K562 (cell line): ENCODE data around the gene WARS2. TPM values are rescaled to one million over a fixed set of nuclear protein-coding genes. Genes with fewer than 3 reads are reported as not detected.

Experiments
- C11orf30 ChIP-seq: fragments of 450-650 bp; IDR thresholded peaks from 2 replicates; pipeline ENCODE4 v1.6.1; 2016; ENCODE audit warnings: low read depth, mild to moderate bottlenecking
- CBX5 ChIP-seq: IDR thresholded peaks from 2 replicates; pipeline ENCODE4 v1.6.1; 2014; ENCODE audit warnings: low read depth, borderline replicate concordance
- CSDE1 ChIP-seq, 2 experiments: fragments of 450-650 bp; IDR thresholded peaks; 2 replicates each; pipeline ENCODE4 v1.6.1; 2016; ENCODE audit warnings: mild to moderate bottlenecking in 1 of 2
- DACH1 ChIP-seq: fragments of 450-650 bp; IDR thresholded peaks from 2 replicates; pipeline ENCODE4 v1.6.1; 2018; ENCODE audit not compliant: partially characterized antibody
- E2F1 ChIP-seq: sonication (generic); formaldehyde crosslinking; IDR thresholded peaks from 2 replicates; pipeline ENCODE4 v1.8.1; 2023; ENCODE audit warnings: mild to moderate bottlenecking, missing genetic modification reagents, moderate library complexity
- HNRNPL ChIP-seq: fragments of 200-400 bp; formaldehyde crosslinking; IDR thresholded peaks from 2 replicates; pipeline ENCODE4 v1.6.1; 2017; ENCODE audit warnings: low read depth, mild to moderate bottlenecking, low read length
- ZNF766 ChIP-seq: fragments of 200-800 bp; sonication (Bioruptor generic); conservative IDR thresholded peaks from 2 replicates; pipeline ENCODE4 v1.6.1; 2016; ENCODE audit warnings: missing genetic modification characterization, missing compliant biosample characterization
- polyA plus RNA-seq, 8 experiments: library from polyadenylated mRNA; depleted of rRNA in 4 of 8; stranded (reverse) in 5 of 8; unstranded in 3 of 8; fragments of >200 nt; fragmentation: Nextera tagmentation in 2 of 8; fragmentation: Illumina TruSeq in 1 of 8; extraction: Ambion mirVana in 2 of 8; extraction: Trizol in 1 of 8; gene quantifications; 2 replicates each; pipeline versions ENCODE4 v1.2.1 to v1.2.3, GENCODE V29; 2011 to 2014; ENCODE audit warnings: inconsistent platforms in 1 of 8, missing spikeins in 1 of 8
- total RNA-seq, 7 experiments: library from RNA; depleted of rRNA in 6 of 7; stranded (reverse); fragments of >200 nt in 6 of 7; fragmentation: Illumina TruSeq in 2 of 7; extraction: Trizol in 2 of 7; gene quantifications; 2 replicates each; pipeline versions ENCODE4 v1.2.1 to v1.2.3, GENCODE V29; 2011 to 2021; ENCODE audit warnings: low replicate concordance in 1 of 7
- TF ChIP-seq, protein P1 (sequence below): sonication (generic); formaldehyde crosslinking; IDR thresholded peaks from 2 replicates; pipeline ENCODE4 v1.8.0; 2022; ENCODE audit warnings: mild to moderate bottlenecking, missing genetic modification reagents
- TF ChIP-seq, protein P2 (sequence below): fragments of 200-600 bp; sonication (generic); IDR thresholded peaks from one replicate; pipeline ENCODE4 v1.6.1; 2012; ENCODE audit warnings: mild to moderate bottlenecking, low read depth, low read length, inconsistent platforms

The WARS2 gene
- total and polyA plus RNA-seq, 9 of the 15 experiments (the other 6 are each of a cell fraction or from before 2014, with no cell fraction given), result 5.7 to 18.0 (median 16.9) TPM

GRCh38 chr1:119140177-119141019 is at the start of gene WARS2 (continued):
- TF ChIP-seq ZNF766 (peak; percentile 95), HNRNPL (no peak), CBX5 (no peak), E2F1 (CRISPR knock-in tag) (peak; percentile 88), CSDE1 (IDR thresholded peaks at IDR 0.05) (peak in 1 of 2 experiments; percentile 91; a peak in 2 of 4 replicates), C11orf30 (peak; percentile 91), DACH1 (no peak)
- TF ChIP-seq, protein P1, sequence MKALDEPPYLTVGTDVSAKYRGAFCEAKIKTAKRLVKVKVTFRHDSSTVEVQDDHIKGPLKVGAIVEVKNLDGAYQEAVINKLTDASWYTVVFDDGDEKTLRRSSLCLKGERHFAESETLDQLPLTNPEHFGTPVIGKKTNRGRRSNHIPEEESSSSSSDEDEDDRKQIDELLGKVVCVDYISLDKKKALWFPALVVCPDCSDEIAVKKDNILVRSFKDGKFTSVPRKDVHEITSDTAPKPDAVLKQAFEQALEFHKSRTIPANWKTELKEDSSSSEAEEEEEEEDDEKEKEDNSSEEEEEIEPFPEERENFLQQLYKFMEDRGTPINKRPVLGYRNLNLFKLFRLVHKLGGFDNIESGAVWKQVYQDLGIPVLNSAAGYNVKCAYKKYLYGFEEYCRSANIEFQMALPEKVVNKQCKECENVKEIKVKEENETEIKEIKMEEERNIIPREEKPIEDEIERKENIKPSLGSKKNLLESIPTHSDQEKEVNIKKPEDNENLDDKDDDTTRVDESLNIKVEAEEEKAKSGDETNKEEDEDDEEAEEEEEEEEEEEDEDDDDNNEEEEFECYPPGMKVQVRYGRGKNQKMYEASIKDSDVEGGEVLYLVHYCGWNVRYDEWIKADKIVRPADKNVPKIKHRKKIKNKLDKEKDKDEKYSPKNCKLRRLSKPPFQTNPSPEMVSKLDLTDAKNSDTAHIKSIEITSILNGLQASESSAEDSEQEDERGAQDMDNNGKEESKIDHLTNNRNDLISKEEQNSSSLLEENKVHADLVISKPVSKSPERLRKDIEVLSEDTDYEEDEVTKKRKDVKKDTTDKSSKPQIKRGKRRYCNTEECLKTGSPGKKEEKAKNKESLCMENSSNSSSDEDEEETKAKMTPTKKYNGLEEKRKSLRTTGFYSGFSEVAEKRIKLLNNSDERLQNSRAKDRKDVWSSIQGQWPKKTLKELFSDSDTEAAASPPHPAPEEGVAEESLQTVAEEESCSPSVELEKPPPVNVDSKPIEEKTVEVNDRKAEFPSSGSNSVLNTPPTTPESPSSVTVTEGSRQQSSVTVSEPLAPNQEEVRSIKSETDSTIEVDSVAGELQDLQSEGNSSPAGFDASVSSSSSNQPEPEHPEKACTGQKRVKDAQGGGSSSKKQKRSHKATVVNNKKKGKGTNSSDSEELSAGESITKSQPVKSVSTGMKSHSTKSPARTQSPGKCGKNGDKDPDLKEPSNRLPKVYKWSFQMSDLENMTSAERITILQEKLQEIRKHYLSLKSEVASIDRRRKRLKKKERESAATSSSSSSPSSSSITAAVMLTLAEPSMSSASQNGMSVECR, result peak; percentile 70; the same call in 1 of the 2 replicates
- TF ChIP-seq, protein P2, sequence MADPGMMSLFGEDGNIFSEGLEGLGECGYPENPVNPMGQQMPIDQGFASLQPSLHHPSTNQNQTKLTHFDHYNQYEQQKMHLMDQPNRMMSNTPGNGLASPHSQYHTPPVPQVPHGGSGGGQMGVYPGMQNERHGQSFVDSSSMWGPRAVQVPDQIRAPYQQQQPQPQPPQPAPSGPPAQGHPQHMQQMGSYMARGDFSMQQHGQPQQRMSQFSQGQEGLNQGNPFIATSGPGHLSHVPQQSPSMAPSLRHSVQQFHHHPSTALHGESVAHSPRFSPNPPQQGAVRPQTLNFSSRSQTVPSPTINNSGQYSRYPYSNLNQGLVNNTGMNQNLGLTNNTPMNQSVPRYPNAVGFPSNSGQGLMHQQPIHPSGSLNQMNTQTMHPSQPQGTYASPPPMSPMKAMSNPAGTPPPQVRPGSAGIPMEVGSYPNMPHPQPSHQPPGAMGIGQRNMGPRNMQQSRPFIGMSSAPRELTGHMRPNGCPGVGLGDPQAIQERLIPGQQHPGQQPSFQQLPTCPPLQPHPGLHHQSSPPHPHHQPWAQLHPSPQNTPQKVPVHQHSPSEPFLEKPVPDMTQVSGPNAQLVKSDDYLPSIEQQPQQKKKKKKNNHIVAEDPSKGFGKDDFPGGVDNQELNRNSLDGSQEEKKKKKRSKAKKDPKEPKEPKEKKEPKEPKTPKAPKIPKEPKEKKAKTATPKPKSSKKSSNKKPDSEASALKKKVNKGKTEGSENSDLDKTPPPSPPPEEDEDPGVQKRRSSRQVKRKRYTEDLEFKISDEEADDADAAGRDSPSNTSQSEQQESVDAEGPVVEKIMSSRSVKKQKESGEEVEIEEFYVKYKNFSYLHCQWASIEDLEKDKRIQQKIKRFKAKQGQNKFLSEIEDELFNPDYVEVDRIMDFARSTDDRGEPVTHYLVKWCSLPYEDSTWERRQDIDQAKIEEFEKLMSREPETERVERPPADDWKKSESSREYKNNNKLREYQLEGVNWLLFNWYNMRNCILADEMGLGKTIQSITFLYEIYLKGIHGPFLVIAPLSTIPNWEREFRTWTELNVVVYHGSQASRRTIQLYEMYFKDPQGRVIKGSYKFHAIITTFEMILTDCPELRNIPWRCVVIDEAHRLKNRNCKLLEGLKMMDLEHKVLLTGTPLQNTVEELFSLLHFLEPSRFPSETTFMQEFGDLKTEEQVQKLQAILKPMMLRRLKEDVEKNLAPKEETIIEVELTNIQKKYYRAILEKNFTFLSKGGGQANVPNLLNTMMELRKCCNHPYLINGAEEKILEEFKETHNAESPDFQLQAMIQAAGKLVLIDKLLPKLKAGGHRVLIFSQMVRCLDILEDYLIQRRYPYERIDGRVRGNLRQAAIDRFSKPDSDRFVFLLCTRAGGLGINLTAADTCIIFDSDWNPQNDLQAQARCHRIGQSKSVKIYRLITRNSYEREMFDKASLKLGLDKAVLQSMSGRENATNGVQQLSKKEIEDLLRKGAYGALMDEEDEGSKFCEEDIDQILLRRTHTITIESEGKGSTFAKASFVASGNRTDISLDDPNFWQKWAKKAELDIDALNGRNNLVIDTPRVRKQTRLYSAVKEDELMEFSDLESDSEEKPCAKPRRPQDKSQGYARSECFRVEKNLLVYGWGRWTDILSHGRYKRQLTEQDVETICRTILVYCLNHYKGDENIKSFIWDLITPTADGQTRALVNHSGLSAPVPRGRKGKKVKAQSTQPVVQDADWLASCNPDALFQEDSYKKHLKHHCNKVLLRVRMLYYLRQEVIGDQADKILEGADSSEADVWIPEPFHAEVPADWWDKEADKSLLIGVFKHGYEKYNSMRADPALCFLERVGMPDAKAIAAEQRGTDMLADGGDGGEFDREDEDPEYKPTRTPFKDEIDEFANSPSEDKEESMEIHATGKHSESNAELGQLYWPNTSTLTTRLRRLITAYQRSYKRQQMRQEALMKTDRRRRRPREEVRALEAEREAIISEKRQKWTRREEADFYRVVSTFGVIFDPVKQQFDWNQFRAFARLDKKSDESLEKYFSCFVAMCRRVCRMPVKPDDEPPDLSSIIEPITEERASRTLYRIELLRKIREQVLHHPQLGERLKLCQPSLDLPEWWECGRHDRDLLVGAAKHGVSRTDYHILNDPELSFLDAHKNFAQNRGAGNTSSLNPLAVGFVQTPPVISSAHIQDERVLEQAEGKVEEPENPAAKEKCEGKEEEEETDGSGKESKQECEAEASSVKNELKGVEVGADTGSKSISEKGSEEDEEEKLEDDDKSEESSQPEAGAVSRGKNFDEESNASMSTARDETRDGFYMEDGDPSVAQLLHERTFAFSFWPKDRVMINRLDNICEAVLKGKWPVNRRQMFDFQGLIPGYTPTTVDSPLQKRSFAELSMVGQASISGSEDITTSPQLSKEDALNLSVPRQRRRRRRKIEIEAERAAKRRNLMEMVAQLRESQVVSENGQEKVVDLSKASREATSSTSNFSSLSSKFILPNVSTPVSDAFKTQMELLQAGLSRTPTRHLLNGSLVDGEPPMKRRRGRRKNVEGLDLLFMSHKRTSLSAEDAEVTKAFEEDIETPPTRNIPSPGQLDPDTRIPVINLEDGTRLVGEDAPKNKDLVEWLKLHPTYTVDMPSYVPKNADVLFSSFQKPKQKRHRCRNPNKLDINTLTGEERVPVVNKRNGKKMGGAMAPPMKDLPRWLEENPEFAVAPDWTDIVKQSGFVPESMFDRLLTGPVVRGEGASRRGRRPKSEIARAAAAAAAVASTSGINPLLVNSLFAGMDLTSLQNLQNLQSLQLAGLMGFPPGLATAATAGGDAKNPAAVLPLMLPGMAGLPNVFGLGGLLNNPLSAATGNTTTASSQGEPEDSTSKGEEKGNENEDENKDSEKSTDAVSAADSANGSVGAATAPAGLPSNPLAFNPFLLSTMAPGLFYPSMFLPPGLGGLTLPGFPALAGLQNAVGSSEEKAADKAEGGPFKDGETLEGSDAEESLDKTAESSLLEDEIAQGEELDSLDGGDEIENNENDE, result no peak
